Panc1 (cell line): ENCODE data around the gene CERT1.

Experiments used
- CTCF ChIP-seq: fragments of 450-650 bp; IDR thresholded peaks from 2 replicates; pipeline ENCODE4 v1.5.1; 2017; ENCODE audit warnings: mild to moderate bottlenecking
- POLR2AphosphoS5 ChIP-seq: IDR thresholded peaks from 2 replicates; pipeline ENCODE4 v1.6.1; 2012; ENCODE audit warnings: mild to moderate bottlenecking, low read depth, low read length, moderate library complexity
- REST ChIP-seq, 2 experiments: IDR thresholded peaks; 2 replicates each; pipeline ENCODE4 v1.6.1; 2011 to 2012; ENCODE audit warnings: low read depth in 2 of 2, control low read depth in 1 of 2, low read length in 1 of 2, mild to moderate bottlenecking in 1 of 2, moderate library complexity in 1 of 2; ENCODE audit not compliant: insufficient read depth in 1 of 2
- SIN3A ChIP-seq: IDR thresholded peaks from 2 replicates; pipeline ENCODE4 v1.6.1; 2012; ENCODE audit warnings: low read depth, mild to moderate bottlenecking, low read length, moderate library complexity, borderline replicate concordance; ENCODE audit not compliant: insufficient read depth
- TCF7L2 ChIP-seq: IDR thresholded peaks from 2 replicates; pipeline ENCODE4 v1.6.1; 2011; ENCODE audit warnings: mild to moderate bottlenecking, low read depth, low read length, inconsistent platforms

DNA sequence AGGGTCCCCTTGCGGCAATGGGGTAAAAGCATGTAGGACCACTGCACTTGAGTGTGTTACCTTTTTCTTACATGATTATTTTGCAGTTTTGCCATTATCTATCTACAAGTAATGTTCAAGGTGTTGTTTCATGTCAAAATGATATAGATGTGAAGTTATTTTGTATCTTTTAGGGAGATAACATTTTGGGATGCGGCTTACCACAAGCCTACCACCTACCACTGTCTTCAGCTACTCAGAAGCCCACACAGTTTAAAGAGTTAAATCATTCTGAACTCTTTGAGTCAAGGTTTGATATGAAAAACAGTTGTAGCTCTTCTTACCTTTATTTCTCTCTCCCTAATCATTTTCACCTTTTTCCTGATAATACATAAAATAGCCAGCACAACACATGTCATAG lies 19.8 kb downstream of the CERT1 start:
- TF ChIP-seq CTCF (no peak), POLR2AphosphoS5 (no peak), TCF7L2 (no peak), REST (IDR thresholded peaks at IDR 0.05; ENCODE audit: insufficient read depth in 1 of 2, low read depth in 2 of 2, low read length in 1 of 2) (no peak), SIN3A (no peak)
